ENCODE data around the gene IGSF6. TPM values are rescaled to one million over a fixed set of nuclear protein-coding genes. Genes with fewer than 3 reads are reported as not detected.
"Not testable (repeated sequence)": the region's sequence is repeated elsewhere in the genome, so short reads cannot be mapped to it uniquely, and the experiment has no call there.

IGSF6 gene
- polyA plus RNA-seq, 1 donor from 2014 or later, result not detected

GRCh38 chr16:21674456-21674855, 22.0 kb upstream of the IGSF6 start:
- H3K9me2 ChIP-seq (ENCODE audit: insufficient read depth, low read length); H3K9ac ChIP-seq (ENCODE audit: low read length); H3K4me2 ChIP-seq (ENCODE audit: low read length); H3K79me2 ChIP-seq (replicated peaks; ENCODE audit: insufficient read depth, low read length); H3K4me3 ChIP-seq (ENCODE audit: low read length); H3K27ac ChIP-seq (ENCODE audit: low read length); H2AFZ ChIP-seq (ENCODE audit: low read depth, low read length); H3K9me3 ChIP-seq (ENCODE audit: low read length); H3K36me3 ChIP-seq (ENCODE audit: insufficient read depth, low read length); H3F3A ChIP-seq (ENCODE audit: insufficient read depth, low read length, poor library complexity, severe bottlenecking); H4K20me1 ChIP-seq (ENCODE audit: insufficient read depth); H3K27me3 ChIP-seq (ENCODE audit: insufficient read depth, low read depth, low read length): not testable (repeated sequence)

- H3K36me3 ChIP-seq (ENCODE audit: insufficient read depth, low read length), result no peaks in the 10 kb centered on the region
- H3K4me2 ChIP-seq (ENCODE audit: low read length), result no peak overlapping the region
- H3K9me2 ChIP-seq (ENCODE audit: insufficient read depth, low read length), result no peaks in the 10 kb centered on the region
- no peaks in the 10 kb centered on the region for H4K20me1 ChIP-seq (ENCODE audit: insufficient read depth)
- TF ChIP-seq EZH2 (IDR thresholded peaks at IDR 0.05; ENCODE audit: borderline replicate concordance, insufficient read depth, low read length, poor library complexity, severe bottlenecking), result no peak
- no peaks in the 10 kb centered on the region for H3K9me3 ChIP-seq (ENCODE audit: low read length)
- no peak overlapping the region for H3K4me3 ChIP-seq (ENCODE audit: low read length)
- no peak overlapping the region for H2AFZ ChIP-seq (ENCODE audit: low read depth, low read length)
- no peaks in the 10 kb centered on the region for H3K79me2 ChIP-seq (replicated peaks; ENCODE audit: insufficient read depth, low read length)
- no peaks in the 10 kb centered on the region for H3K27me3 ChIP-seq (ENCODE audit: insufficient read depth, low read depth, low read length)
- H3K9ac ChIP-seq (ENCODE audit: low read length), result no peak overlapping the region
- no peak overlapping the region for H3K27ac ChIP-seq (ENCODE audit: low read length)
- no peaks in the 10 kb centered on the region for H3F3A ChIP-seq (ENCODE audit: insufficient read depth, low read length, poor library complexity, severe bottlenecking)
These were observed 21.1 kb upstream of the IGSF6 start for GRCh38 chr16:21673469-21673868.

- TF ChIP-seq POLR2AphosphoS5 (IDR thresholded peaks at IDR 0.05), result no peak
- no peak for TF ChIP-seq EP300 (conservative IDR thresholded peaks at IDR 0.05; ENCODE audit: poor library complexity, severe bottlenecking)
- TF ChIP-seq REST (IDR thresholded peaks at IDR 0.05; ENCODE audit: borderline replicate concordance), result no peak
- TF ChIP-seq, protein P1, sequence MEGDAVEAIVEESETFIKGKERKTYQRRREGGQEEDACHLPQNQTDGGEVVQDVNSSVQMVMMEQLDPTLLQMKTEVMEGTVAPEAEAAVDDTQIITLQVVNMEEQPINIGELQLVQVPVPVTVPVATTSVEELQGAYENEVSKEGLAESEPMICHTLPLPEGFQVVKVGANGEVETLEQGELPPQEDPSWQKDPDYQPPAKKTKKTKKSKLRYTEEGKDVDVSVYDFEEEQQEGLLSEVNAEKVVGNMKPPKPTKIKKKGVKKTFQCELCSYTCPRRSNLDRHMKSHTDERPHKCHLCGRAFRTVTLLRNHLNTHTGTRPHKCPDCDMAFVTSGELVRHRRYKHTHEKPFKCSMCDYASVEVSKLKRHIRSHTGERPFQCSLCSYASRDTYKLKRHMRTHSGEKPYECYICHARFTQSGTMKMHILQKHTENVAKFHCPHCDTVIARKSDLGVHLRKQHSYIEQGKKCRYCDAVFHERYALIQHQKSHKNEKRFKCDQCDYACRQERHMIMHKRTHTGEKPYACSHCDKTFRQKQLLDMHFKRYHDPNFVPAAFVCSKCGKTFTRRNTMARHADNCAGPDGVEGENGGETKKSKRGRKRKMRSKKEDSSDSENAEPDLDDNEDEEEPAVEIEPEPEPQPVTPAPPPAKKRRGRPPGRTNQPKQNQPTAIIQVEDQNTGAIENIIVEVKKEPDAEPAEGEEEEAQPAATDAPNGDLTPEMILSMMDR (IDR thresholded peaks at IDR 0.05; ENCODE audit: poor library complexity, severe bottlenecking), result no peak
- TF ChIP-seq RAD21 (conservative IDR thresholded peaks at IDR 0.05), result no peak
- TF ChIP-seq MXI1 (conservative IDR thresholded peaks at IDR 0.05; ENCODE audit: poor library complexity, severe bottlenecking), result no peak
- TF ChIP-seq TAF1 (IDR thresholded peaks at IDR 0.05; ENCODE audit: low read depth), result no peak
- no peak for TF ChIP-seq SMC3 (conservative IDR thresholded peaks at IDR 0.05; ENCODE audit: poor library complexity)
- TF ChIP-seq EZH2 (IDR thresholded peaks at IDR 0.05; ENCODE audit: borderline replicate concordance, insufficient read depth, low read length, poor library complexity, severe bottlenecking), result no peak
These were observed 15.2 kb upstream of the IGSF6 start for GRCh38 chr16:21667575-21667974.

More at GRCh38 chr16:21667575-21667974, 15.2 kb upstream of the IGSF6 start:
- no peak overlapping the region for H3K4me3 ChIP-seq (ENCODE audit: low read length)
- no peaks in the 10 kb centered on the region for H3K9me2 ChIP-seq (ENCODE audit: insufficient read depth, low read length)
- no peaks in the 10 kb centered on the region for H3K9me3 ChIP-seq (ENCODE audit: low read length)
- no peak overlapping the region for H3K27ac ChIP-seq (ENCODE audit: low read length)
- no peak overlapping the region for H2AFZ ChIP-seq (ENCODE audit: low read depth, low read length)
- H3K4me2 ChIP-seq (ENCODE audit: low read length), result no peak overlapping the region
- no peaks in the 10 kb centered on the region for H3K36me3 ChIP-seq (ENCODE audit: insufficient read depth, low read length)
- H3K9ac ChIP-seq (ENCODE audit: low read length), result no peak overlapping the region
- no peaks in the 10 kb centered on the region for H3F3A ChIP-seq (ENCODE audit: insufficient read depth, low read length, poor library complexity, severe bottlenecking)
- H3K79me2 ChIP-seq (replicated peaks; ENCODE audit: insufficient read depth, low read length), result no peaks in the 10 kb centered on the region
- no peaks in the 10 kb centered on the region for H4K20me1 ChIP-seq (ENCODE audit: insufficient read depth)
- H3K27me3 ChIP-seq (ENCODE audit: insufficient read depth, low read depth, low read length), result no peaks in the 10 kb centered on the region

Data from neural cell (in vitro differentiated cells).